ENCODE measurements around the gene NSUN5.

- TF ChIP-seq EZH2 (IDR thresholded peaks at IDR 0.05; ENCODE audit: insufficient read depth, poor library complexity, severe bottlenecking) (no peak), EZH2phosphoT487 (IDR thresholded peaks at IDR 0.05; ENCODE audit: insufficient read depth, low read depth) (no peak)
Observed at GRCh38 chr7:73312831-73313520, 4.3 kb upstream of the NSUN5 start.

All from GM23248 (cell line).